ENCODE results near the gene MR1.

MR1 gene

GRCh38 chr1:181064702-181065101, 30.9 kb downstream of the MR1 start:
- no peak for DNase-seq

DNA sequence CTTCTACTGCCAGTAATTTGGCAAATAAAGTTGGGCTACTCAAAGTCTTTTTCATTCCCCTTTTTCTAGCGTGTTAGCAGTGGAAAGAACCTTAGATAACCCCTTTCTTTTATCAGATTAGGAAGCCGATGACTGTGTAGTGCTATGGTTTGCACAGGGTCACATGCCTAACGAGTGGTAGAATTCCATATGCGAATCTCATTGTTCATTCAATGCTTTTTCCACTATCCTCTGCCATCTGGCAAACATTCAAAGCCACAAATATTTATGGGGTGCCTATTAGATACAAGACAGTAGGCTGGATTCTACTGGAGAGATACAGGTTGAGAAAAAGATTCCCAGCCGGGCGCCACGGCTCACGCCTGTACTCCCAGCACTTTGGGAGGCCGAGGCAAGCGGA, 39.9 kb downstream of the MR1 start:
- DNase-seq = no peak

DNA sequence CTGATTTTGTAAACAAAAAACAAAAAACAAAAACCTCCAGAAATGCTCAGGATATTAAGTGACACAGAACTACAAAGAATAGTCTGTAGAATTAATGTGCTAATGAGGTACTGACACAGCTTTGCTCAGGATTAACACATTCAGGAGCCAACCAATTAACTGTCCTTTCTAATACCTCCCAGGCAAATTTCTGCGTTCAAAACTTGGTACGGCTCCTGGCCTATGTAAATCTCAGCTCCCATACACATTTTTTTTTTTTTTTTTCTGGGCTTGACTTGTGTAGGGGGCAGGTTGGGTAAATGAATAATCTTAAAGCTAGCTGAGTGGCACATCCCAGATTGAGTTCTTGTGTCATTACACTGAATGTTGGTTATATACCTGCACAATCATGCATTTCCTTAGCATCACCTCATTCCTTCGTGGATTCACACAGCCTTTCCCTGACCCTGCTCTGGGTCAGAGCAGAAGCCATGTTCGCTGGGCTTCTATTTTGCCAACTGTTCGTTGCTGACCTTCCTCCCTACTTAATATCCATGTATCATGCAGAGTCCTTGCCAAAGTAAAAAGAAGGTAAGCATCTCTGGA, 42.1 kb downstream of the MR1 start:
- no peak for DNase-seq

GRCh38 chr1:181076852-181077251, 43.1 kb downstream of the MR1 start:
- DNase-seq = no peak

DNA sequence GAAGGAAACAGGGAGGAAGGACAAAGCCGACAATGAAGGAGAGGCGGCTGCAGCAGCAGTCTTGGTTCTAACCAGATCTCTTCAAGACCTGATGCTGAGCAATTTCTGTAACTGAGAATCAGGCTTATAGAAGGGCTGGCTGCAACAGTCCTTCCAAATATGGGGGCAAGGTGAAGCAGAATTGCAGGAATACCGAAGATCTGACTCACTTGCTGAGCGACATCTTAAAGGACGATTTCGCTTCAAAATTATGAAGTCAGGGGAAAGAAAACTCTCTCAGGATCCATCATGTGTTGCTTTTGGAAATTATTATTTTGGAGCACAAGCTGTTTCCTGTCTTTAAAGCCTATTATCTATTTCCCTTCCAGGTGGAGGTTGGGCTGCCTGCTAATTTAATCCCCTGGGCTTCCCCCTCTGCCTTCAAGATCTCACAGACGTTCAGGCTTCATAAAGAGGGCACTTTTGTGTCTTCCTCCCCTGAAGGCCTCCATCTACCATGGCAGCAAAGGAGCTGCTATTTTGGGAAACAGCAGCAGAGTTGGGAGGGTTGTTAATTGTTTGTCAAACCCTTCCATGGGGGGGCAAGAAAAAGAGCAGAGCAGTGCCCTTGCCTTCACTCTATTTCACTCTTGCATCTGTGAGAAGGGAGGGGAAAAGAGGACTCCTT, 43.9 kb downstream of the MR1 start:
- DNase-seq = no peak

DNA sequence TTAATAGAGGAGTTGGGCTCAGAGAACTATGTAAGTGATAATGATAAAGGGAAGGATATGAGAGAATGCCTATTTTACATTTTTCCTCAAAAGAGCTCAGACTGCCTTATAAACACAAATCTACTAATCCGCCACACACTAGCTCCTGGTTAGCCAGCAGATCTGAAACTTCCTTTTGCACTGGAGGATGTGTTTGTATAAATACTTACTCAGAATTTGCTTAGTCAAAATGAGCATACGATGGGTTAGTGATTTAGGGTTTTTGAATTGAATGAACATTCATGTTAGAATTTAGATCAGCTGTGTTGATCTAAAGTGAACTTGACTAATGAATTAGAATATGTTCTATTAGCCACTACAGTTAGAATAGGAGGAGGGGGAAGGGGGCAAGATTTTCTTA, 45.6 kb downstream of the MR1 start:
- no peak for DNase-seq

GRCh38 chr1:181079920-181080319, 46.1 kb downstream of the MR1 start:
- no peak for DNase-seq

DNA sequence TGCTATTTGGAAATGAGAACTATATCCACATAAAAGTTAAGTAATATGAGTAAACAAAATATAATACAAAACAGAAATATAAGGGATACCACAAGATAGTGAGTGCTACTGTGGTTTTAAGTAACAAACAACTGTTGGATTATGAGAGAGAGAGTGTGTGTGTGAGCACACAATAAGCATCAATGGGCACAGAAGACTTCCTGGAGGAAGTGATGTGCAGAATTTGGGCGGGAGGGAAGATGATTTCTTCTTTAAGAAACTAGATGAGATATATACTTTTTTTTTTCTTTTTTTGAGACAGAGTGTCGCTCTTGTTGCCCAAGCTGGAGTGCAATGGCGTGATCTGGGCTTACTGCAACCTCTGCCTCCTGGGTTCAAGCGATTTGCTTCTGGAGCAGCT, 46.8 kb downstream of the MR1 start:
- DNase-seq = no peak

DNA sequence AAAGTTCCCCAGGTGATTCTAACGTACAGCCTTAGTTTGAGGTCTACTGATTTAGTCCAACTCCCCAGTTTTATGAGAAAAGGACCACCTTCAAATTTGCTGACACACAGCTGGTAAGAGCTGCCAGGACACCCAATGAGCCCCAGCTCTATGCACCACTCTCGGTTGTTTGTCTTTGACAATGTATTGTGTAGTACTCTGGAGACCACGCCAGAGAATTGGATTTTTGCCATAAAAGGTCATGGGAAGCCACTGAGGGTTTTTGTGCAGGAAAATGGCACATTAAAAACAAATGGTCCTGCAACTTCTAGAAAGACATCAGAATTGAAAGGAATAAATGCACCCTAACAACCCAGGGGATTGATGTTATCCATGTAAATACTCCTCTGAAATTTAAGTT, 47.6 kb downstream of the MR1 start:
- no peak for DNase-seq

- DNase-seq = no peak
These were observed 50.2 kb downstream of the MR1 start for GRCh38 chr1:181083842-181084605.

- no peak for DNase-seq
These were observed 50.8 kb downstream of the MR1 start for GRCh38 chr1:181084606-181084969.

DNA sequence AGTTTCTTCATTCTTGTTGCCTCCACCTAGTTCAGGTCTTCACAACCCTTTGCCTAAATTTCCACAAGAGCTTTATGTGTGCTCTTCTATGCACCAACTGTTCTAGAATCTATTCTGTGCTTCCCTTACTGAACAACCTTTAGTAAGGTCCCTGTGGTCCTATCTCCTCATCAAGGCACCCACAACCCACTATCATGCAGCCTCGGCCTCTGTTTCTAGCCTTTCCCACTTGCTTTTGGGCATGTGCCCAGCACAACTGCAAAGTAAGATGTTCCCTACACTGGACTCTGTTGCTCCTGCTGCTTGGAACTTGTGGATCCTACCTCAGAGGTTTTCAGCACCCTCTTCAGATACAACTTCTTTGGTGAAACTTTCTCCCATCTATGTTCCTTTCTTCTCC, 52.3 kb downstream of the MR1 start:
- DNase-seq = no peak

- no peak for DNase-seq
These were observed 53.1 kb downstream of the MR1 start for GRCh38 chr1:181086926-181087325.

- DNase-seq = no peak
These were observed 53.7 kb downstream of the MR1 start for GRCh38 chr1:181087400-181087901.

- DNase-seq = peak; percentile 97
These were observed 54.6 kb downstream of the MR1 start, which contains the start of gene IER5 for GRCh38 chr1:181088079-181089016. TSS of gene IER5 (plus strand) at chr1:181088700. CDS start at chr1:181088903, 203 bp downstream.

- no peak for DNase-seq
These were observed 55.4 kb downstream of the MR1 start for GRCh38 chr1:181089017-181089675.

- peak; percentile 72 for DNase-seq
These were observed 56.1 kb downstream of the MR1 start for GRCh38 chr1:181089676-181090544.

GRCh38 chr1:181090641-181091126, 56.9 kb downstream of the MR1 start:
- DNase-seq = no peak

DNA sequence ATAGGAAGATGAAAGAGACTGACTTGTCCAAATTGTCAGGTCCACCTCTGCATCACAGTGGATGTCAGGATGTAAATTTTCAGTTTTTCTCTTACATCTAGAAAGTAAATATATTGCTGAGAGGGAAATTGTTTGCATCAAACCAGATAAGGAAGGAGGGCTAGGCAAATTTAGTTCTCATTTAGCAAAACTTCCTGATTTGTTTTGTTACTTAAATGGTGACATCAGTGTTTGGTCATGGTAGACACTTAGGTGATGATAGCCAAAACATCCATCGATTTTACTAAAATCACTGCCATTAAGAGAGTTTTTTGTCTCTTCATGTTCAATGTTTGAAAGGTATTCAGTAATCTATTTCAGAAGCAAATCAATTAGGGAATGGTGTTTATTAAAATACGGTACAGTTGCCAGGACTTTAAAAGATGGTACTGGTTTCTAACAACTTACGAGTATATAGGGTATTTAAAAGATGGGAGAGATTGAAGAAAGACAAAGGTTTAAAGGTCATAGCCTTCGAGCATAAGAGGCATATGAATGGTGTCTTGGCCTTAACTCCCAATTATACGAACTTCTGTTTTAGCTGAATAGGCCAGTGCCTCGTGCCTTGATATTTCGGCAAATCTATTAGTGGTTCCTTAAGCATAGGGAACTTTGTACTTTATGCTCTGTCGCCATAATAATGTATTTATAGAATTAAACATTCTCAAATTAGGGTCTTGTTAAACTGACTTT, 57.7 kb downstream of the MR1 start:
- DNase-seq = no peak

GRCh38 chr1:181092056-181092455, 58.3 kb downstream of the MR1 start:
- DNase-seq = no peak

All from left hindlimb (tissue), 1 donor.